CD4-positive, alpha-beta T cell treated with Interleukin-15 for 1 hour (primary cell): ENCODE results near the gene CPA1.

Source experiments
- DNase-seq: peaks from one replicate; pipeline ENCODE4 v3.0.0-alpha.2; 2020

The CPA1 gene

DNA sequence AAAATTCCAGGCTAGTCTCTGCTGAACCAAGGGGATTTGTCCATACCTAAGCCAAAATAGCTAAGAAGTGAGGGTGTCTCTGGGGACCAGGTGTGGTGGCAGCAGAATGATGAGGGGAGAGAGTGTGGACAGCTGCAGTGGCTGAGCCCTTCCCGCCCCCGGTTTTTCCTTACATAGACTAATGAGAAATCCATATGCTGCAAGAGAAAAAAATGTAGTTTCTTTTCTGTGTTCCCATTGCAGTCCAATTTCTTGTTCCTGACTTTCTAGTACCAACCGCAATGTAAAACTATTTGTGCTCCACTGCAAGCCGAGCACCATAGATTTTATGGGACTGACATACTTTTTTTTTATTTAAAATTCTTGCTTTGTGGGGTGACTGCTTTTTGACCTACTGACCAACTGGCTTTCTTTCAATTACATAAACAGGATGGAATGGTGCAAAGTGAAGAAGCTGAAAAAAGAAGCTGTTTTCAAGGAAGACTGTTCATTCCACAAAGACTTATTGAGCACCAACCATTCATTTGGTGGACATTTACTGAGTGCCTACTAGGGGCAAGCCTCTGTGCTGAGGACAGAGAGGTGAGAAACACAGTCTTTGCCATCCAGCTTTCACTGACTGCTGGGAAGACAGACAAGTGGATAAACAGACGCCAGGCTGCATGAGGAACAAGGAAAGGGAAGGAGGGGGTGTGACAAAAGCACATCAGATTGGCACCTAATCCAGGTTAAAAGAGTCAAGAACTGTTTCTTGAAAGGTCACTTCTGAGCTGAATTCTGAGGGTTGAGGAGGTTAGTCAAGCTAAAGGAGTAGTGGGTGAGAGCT lies 50.8 kb downstream of the CPA1 start:
- DNase-seq = no peak

DNA sequence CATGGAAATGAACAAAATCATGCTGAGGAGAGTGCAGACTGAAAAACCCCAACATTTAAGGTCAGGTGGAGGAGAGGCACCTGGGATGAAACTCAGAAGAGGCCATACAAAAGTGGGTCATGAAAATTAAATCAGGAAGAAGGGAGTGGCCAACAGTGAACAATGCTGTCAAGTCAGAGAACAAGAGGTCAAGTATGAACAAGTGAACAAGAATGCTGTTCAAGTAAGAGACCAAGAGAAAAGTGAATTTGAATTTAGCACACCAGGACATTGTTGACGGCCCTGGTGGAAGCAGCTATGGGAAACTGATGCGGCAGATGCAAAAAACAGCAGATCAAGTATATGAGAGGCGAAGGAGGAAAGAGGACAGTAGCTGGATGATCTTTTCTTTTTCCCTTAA lies 52.6 kb downstream of the CPA1 start:
- DNase-seq = no peak

GRCh38 chr7:130433301-130433700 lies 53.0 kb downstream of the CPA1 start:
- no peak for DNase-seq

DNA sequence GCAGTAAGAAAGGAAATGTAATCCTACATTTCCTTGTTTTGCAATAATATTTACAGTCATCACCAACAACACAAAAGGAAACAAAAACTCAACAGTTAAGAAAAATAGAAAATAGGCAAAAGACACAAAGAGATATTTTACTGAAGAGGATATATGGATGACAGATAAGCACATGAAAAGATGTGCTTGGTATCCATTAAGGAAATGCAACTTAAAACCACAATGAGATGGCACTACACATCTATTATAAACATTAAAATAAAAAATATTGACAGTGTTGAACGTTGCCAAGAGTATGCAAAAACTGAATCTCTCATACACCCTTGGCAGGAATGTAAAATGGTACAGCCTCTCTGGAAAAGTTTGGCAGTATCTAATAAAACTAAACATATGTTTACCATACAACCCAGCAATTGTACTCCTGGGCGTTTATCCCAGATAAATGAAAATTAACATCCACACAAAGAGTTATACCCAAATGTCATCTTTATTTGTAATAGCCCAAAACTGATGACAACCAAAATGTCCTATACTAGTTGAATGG lies 55.1 kb downstream of the CPA1 start:
- no peak for DNase-seq

GRCh38 chr7:130436253-130436652 lies 56.0 kb downstream of the CPA1 start:
- no peak for DNase-seq
